K562 (cell line): ENCODE measurements around the gene MRPL4. TPM values are rescaled to one million over a fixed set of nuclear protein-coding genes. Genes with fewer than 3 reads are reported as not detected.

ENCODE experiments used
- AFF4 ChIP-seq: sonication (generic); formaldehyde crosslinking; IDR thresholded peaks from 2 replicates; pipeline ENCODE4 v1.8.0; 2023; ENCODE audit warnings: mild to moderate bottlenecking, missing genetic modification reagents
- ARID3B ChIP-seq: fragments of 250-450 bp; sonication (Bioruptor Pico); IDR thresholded peaks from 2 replicates; pipeline ENCODE4 v1.4.0; 2020; ENCODE audit warnings: borderline replicate concordance
- ETV5 ChIP-seq: sonication (generic); formaldehyde crosslinking; IDR thresholded peaks from 2 replicates; pipeline ENCODE4 v1.4.0; 2020; ENCODE audit warnings: low read depth, mild to moderate bottlenecking, missing genetic modification reagents
- KAT2B ChIP-seq: IDR thresholded peaks from one replicate; pipeline ENCODE4 v1.6.1; 2012; ENCODE audit warnings: low read depth, mild to moderate bottlenecking, control low read depth, inconsistent platforms, low read length, moderate library complexity
- MIER1 ChIP-seq: fragments of 450-650 bp; IDR thresholded peaks from 2 replicates; pipeline ENCODE4 v1.6.1; 2016; ENCODE audit warnings: antibody characterized with exemption, mild to moderate bottlenecking, low read depth
- NCOR1 ChIP-seq: fragments of 450-650 bp; IDR thresholded peaks from 2 replicates; pipeline ENCODE4 v1.6.1; 2016; ENCODE audit warnings: mild to moderate bottlenecking, moderate library complexity
- NR4A1 ChIP-seq, 2 experiments: fragments of 250-450 bp in 1 of 2; fragments of 450-650 bp in 1 of 2; sonication (Bioruptor Pico) in 1 of 2; IDR thresholded peaks; 2 replicates each; pipeline versions ENCODE4 v1.4.0 to v1.6.1; 2016 to 2020; ENCODE audit warnings: mild to moderate bottlenecking in 2 of 2, missing compliant biosample characterization in 1 of 2, missing genetic modification characterization in 1 of 2, moderate library complexity in 1 of 2
- PATZ1 ChIP-seq: fragments of 250-450 bp; sonication (Bioruptor Pico); IDR thresholded peaks from 2 replicates; pipeline ENCODE4 v1.5.0; 2020; ENCODE audit warnings: mild to moderate bottlenecking, borderline replicate concordance
- SIRT6 ChIP-seq: IDR thresholded peaks from one replicate; pipeline ENCODE4 v1.6.1; 2012; ENCODE audit warnings: low read depth, mild to moderate bottlenecking, control low read depth, inconsistent platforms, low read length, moderate library complexity
- SMC3 ChIP-seq: conservative IDR thresholded peaks from 2 replicates; pipeline ENCODE4 v1.6.1; 2011; ENCODE audit warnings: low read depth, low read length, improper control_type of control experiment; ENCODE audit not compliant: insufficient read depth
- THRAP3 ChIP-seq: fragments of 450-650 bp; IDR thresholded peaks from 2 replicates; pipeline ENCODE4 v1.6.1; 2016; ENCODE audit warnings: mild to moderate bottlenecking, inconsistent platforms, borderline replicate concordance
- ZNF253 ChIP-seq: fragments of 250-450 bp; sonication (Bioruptor Pico); conservative IDR thresholded peaks from 2 replicates; pipeline ENCODE4 v1.6.1; 2021; ENCODE audit warnings: mild to moderate bottlenecking
- ZNF449 ChIP-seq: fragments of 250-450 bp; sonication (Bioruptor Pico); IDR thresholded peaks from 2 replicates; pipeline ENCODE4 v1.8.0; 2022; ENCODE audit warnings: moderate library complexity, mild to moderate bottlenecking, inconsistent platforms
- ZNF75A ChIP-seq: fragments of 450-650 bp; formaldehyde crosslinking; IDR thresholded peaks from 2 replicates; pipeline ENCODE4 v1.4.0; 2020; ENCODE audit warnings: mild to moderate bottlenecking
- ZNF830 ChIP-seq: fragments of 250-450 bp; sonication (Bioruptor Pico); IDR thresholded peaks from 2 replicates; pipeline ENCODE4 v1.5.0; 2021; ENCODE audit warnings: mild to moderate bottlenecking
- polyA plus RNA-seq, 8 experiments: library from polyadenylated mRNA; depleted of rRNA in 4 of 8; stranded (reverse) in 5 of 8; unstranded in 3 of 8; fragments of >200 nt; fragmentation: Nextera tagmentation in 2 of 8; fragmentation: Illumina TruSeq in 1 of 8; extraction: Ambion mirVana in 2 of 8; extraction: Trizol in 1 of 8; gene quantifications; 2 replicates each; pipeline versions ENCODE4 v1.2.1 to v1.2.3, GENCODE V29; 2011 to 2014; ENCODE audit warnings: inconsistent platforms in 1 of 8, missing spikeins in 1 of 8
- total RNA-seq, 7 experiments: library from RNA; depleted of rRNA in 6 of 7; stranded (reverse); fragments of >200 nt in 6 of 7; fragmentation: Illumina TruSeq in 2 of 7; extraction: Trizol in 2 of 7; gene quantifications; 2 replicates each; pipeline versions ENCODE4 v1.2.1 to v1.2.3, GENCODE V29; 2011 to 2021; ENCODE audit warnings: low replicate concordance in 1 of 7
- TF ChIP-seq, protein P1 (sequence below): sonication (generic); formaldehyde crosslinking; IDR thresholded peaks from 2 replicates; pipeline ENCODE4 v1.8.0; 2022; ENCODE audit warnings: missing genetic modification reagents, mild to moderate bottlenecking, borderline replicate concordance

Gene MRPL4
- total and polyA plus RNA-seq, 9 of the 15 experiments (the other 6 are each of a cell fraction or from before 2014, with no cell fraction given) = 1.4 to 239 (median 64.9) TPM

- TF ChIP-seq ZNF449 (CRISPR knock-in tag) (no peak), PATZ1 (peak; percentile 49; the same call in 1 of the 2 replicates), ETV5 (no peak), SMC3 (no peak; the same call in 1 of the 2 replicates), MIER1 (no peak), ZNF253 (CRISPR knock-in tag) (no peak), AFF4 (CRISPR knock-in tag) (peak; percentile 25; the same call in 1 of the 2 replicates), ARID3B (CRISPR knock-in tag) (no peak), ZNF830 (CRISPR knock-in tag) (0 out of 2 replicates have a peak, but pooled peaks have one; percentile 73), NR4A1 (CRISPR knock-in tag; IDR thresholded peaks at IDR 0.05) (no peak), NR4A1 (tag; IDR thresholded peaks at IDR 0.05) (no peak), SIRT6 (no peak), NCOR1 (peak; percentile 60), THRAP3 (no peak), ZNF75A (CRISPR knock-in tag) (0 out of 2 replicates have a peak, but pooled peaks have one; percentile 5), KAT2B (no peak)
- TF ChIP-seq, protein P1, sequence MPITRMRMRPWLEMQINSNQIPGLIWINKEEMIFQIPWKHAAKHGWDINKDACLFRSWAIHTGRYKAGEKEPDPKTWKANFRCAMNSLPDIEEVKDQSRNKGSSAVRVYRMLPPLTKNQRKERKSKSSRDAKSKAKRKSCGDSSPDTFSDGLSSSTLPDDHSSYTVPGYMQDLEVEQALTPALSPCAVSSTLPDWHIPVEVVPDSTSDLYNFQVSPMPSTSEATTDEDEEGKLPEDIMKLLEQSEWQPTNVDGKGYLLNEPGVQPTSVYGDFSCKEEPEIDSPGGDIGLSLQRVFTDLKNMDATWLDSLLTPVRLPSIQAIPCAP (CRISPR knock-in tag) = no peak
Measured at GRCh38 chr19:10286803-10287737, 35.1 kb downstream of the MRPL4 start, which contains the start of gene ICAM4 (continued).
